ENCODE measurements around the gene AGBL4. TPM values are rescaled to one million over a fixed set of nuclear protein-coding genes. Genes with fewer than 3 reads are reported as not detected.

AGBL4 gene
- total RNA-seq, 1 donor from 2014 or later = 3.1 TPM

GRCh38 chr1:49346767-49347349 lies 676.9 kb downstream of the AGBL4 start:
- Mint-ChIP-seq H3K27ac (no peak overlapping the region), H3K4me3 (ENCODE audit: low read depth) (no peak overlapping the region), H3K36me3 (ENCODE audit: insufficient read depth) (peaks cover under 1% of the 10 kb centered on the region), H3K4me1 (ENCODE audit: low read depth) (no peaks in the 10 kb centered on the region), H3K9me3 (ENCODE audit: low read depth) (peaks cover 41% of the 10 kb centered on the region), H3K27me3 (no peaks in the 10 kb centered on the region)
- DNase-seq (ENCODE audit: low spot score, unreplicated experiment) = no peak
- no peak for TF ChIP-seq CTCF (IDR thresholded peaks at IDR 0.05; ENCODE audit: unreplicated experiment)

GRCh38 chr1:49340576-49340975 lies 683.2 kb downstream of the AGBL4 start:
- no peak for TF ChIP-seq CTCF (IDR thresholded peaks at IDR 0.05; ENCODE audit: unreplicated experiment)
- no peak overlapping the region for H3K4me3 Mint-ChIP-seq (ENCODE audit: low read depth)
- no peaks in the 10 kb centered on the region for H3K4me1 Mint-ChIP-seq (ENCODE audit: low read depth)
- no peaks in the 10 kb centered on the region for H3K27me3 Mint-ChIP-seq
- H3K27ac Mint-ChIP-seq = no peak overlapping the region
- H3K9me3 Mint-ChIP-seq (ENCODE audit: low read depth) = peaks cover 50% of the 10 kb centered on the region
- no peak for DNase-seq (ENCODE audit: low spot score, unreplicated experiment)
- no peaks in the 10 kb centered on the region for H3K36me3 Mint-ChIP-seq (ENCODE audit: insufficient read depth)

- no peak for TF ChIP-seq CTCF (IDR thresholded peaks at IDR 0.05; ENCODE audit: unreplicated experiment)
- H3K27me3 Mint-ChIP-seq = no peaks in the 10 kb centered on the region
- H3K4me3 Mint-ChIP-seq (ENCODE audit: low read depth) = no peak overlapping the region
- H3K4me1 Mint-ChIP-seq (ENCODE audit: low read depth) = no peaks in the 10 kb centered on the region
- H3K9me3 Mint-ChIP-seq (ENCODE audit: low read depth) = peaks cover 53% of the 10 kb centered on the region
- no peaks in the 10 kb centered on the region for H3K36me3 Mint-ChIP-seq (ENCODE audit: insufficient read depth)
- DNase-seq (ENCODE audit: low spot score, unreplicated experiment) = no peak
- no peak overlapping the region for H3K27ac Mint-ChIP-seq
Observed at GRCh38 chr1:49339043-49339442, 684.7 kb downstream of the AGBL4 start.

- H3K9me3 Mint-ChIP-seq (ENCODE audit: low read depth) = peaks cover 54% of the 10 kb centered on the region
Observed at GRCh38 chr1:49337251-49337650, 686.5 kb downstream of the AGBL4 start.

GRCh38 chr1:49333906-49334305 lies 689.8 kb downstream of the AGBL4 start:
- H3K9me3 Mint-ChIP-seq (ENCODE audit: low read depth) = peaks cover 40% of the 10 kb centered on the region
- H3K4me1 Mint-ChIP-seq (ENCODE audit: low read depth) = no peaks in the 10 kb centered on the region

More at GRCh38 chr1:49337251-49337650, 686.5 kb downstream of the AGBL4 start:
- Mint-ChIP-seq H3K36me3 (ENCODE audit: insufficient read depth) (no peaks in the 10 kb centered on the region), H3K27me3 (no peaks in the 10 kb centered on the region), H3K27ac (no peak overlapping the region), H3K4me3 (ENCODE audit: low read depth) (no peak overlapping the region), H3K4me1 (ENCODE audit: low read depth) (no peaks in the 10 kb centered on the region)
- no peak for DNase-seq (ENCODE audit: low spot score, unreplicated experiment)
- TF ChIP-seq CTCF (IDR thresholded peaks at IDR 0.05; ENCODE audit: unreplicated experiment) = no peak

More at GRCh38 chr1:49333906-49334305, 689.8 kb downstream of the AGBL4 start:
- no peak for DNase-seq (ENCODE audit: low spot score, unreplicated experiment)
- Mint-ChIP-seq H3K27ac (no peak overlapping the region), H3K36me3 (ENCODE audit: insufficient read depth) (no peaks in the 10 kb centered on the region), H3K27me3 (no peaks in the 10 kb centered on the region), H3K4me3 (ENCODE audit: low read depth) (no peak overlapping the region)
- TF ChIP-seq CTCF (IDR thresholded peaks at IDR 0.05; ENCODE audit: unreplicated experiment) = no peak
